ENCODE results near the gene PRXL2B. TPM values are rescaled to one million over a fixed set of nuclear protein-coding genes. Genes with fewer than 3 reads are reported as not detected.
"Not testable (repeated sequence)": the region's sequence is repeated elsewhere in the genome, so short reads cannot be mapped to it uniquely, and the experiment has no call there.

PRXL2B gene
- total RNA-seq, 2 donors from 2014 or later: 5.6 to 8.8 TPM

GRCh38 chr1:2552189-2552588, 34.4 kb upstream of the PRXL2B start:
- Histone ChIP-seq H3K9me3 (no peaks in the 10 kb centered on the region), H3K27me3 (no peaks in the 10 kb centered on the region), H3K27ac (no peak overlapping the region), H3K4me1 (peaks cover 46% of the 10 kb centered on the region), H3K36me3 (replicated peaks in 1 of 2; ENCODE audit: insufficient read depth in 1 of 2, low read depth in 2 of 2) (no peaks in the 10 kb centered on the region), H3K4me3 (no peak overlapping the region)
- intact Hi-C loops (cut with DNase I): no loop called here
- ATAC-seq (no peak), DNase-seq (no peak)
- TF ChIP-seq POLR2A (IDR thresholded peaks at IDR 0.05) (no peak), CTCF (IDR thresholded peaks at IDR 0.05) (no peak)
- 85% methylated on average over 17 to 23 of the region's 26 CpGs for WGBS, 2 donors

- H3K9me3 ChIP-seq; H3K27me3 ChIP-seq; ATAC-seq; intact Hi-C loops (cut with DNase I); H3K4me3 ChIP-seq; H3K27ac ChIP-seq; DNase-seq; H3K36me3 ChIP-seq (replicated peaks in 1 of 2; ENCODE audit: insufficient read depth in 1 of 2, low read depth in 2 of 2): not testable (repeated sequence)
- 64% methylated on average over 8 of the region's 9 CpGs; no CpG with 5 or more reads in 1 of the 2 donors for WGBS, 2 donors
- peaks cover 46% of the 10 kb centered on the region for H3K4me1 ChIP-seq
Observed at GRCh38 chr1:2553076-2553475, 33.5 kb upstream of the PRXL2B start.

GRCh38 chr1:2553871-2554620, 32.5 kb upstream of the PRXL2B start:
- Histone ChIP-seq H3K27ac (no peak overlapping the region), H3K4me1 (peaks cover 38% of the 10 kb centered on the region)

GRCh38 chr1:2554621-2555387, 31.8 kb upstream of the PRXL2B start:
- no peak overlapping the region for H3K4me3 ChIP-seq

More at GRCh38 chr1:2553871-2554620, 32.5 kb upstream of the PRXL2B start:
- Histone ChIP-seq H3K27me3 (no peaks in the 10 kb centered on the region), H3K9me3 (no peaks in the 10 kb centered on the region), H3K36me3 (replicated peaks in 1 of 2; ENCODE audit: insufficient read depth in 1 of 2, low read depth in 2 of 2) (no peaks in the 10 kb centered on the region), H3K4me3 (no peak overlapping the region)
- intact Hi-C loops (cut with DNase I): no loop called here
- TF ChIP-seq POLR2A (IDR thresholded peaks at IDR 0.05) (no peak), CTCF (IDR thresholded peaks at IDR 0.05) (no peak)
- WGBS, 2 donors: 77 to 79% methylated on average over 17 to 29 of the region's 30 CpGs
- ATAC-seq (no peak), DNase-seq (no peak)

More at GRCh38 chr1:2554621-2555387, 31.8 kb upstream of the PRXL2B start:
- no peaks in the 10 kb centered on the region for H3K27me3 ChIP-seq
- 52 to 64% methylated on average over 8 to 19 of the region's 19 CpGs for WGBS, 2 donors
- no peak for DNase-seq
- intact Hi-C loops (cut with DNase I): no loop called here
- ATAC-seq: no peak
- no peaks in the 10 kb centered on the region for H3K36me3 ChIP-seq (replicated peaks in 1 of 2; ENCODE audit: insufficient read depth in 1 of 2, low read depth in 2 of 2)
- H3K9me3 ChIP-seq: no peaks in the 10 kb centered on the region
- H3K4me1 ChIP-seq: peaks cover 31% of the 10 kb centered on the region
- H3K27ac ChIP-seq: peak overlapping the region in 2 of 4 donors; percentile 83 to 85
- TF ChIP-seq POLR2A (IDR thresholded peaks at IDR 0.05) (no peak), CTCF (IDR thresholded peaks at IDR 0.05) (peak in 2 of 7 experiments; percentile 10 to 26)
